ENCODE data around the gene CAST. TPM values are rescaled to one million over a fixed set of nuclear protein-coding genes. Genes with fewer than 3 reads are reported as not detected.

CAST gene
- total RNA-seq, 1 donor from 2014 or later = 173 TPM

GRCh38 chr5:96642281-96642640 lies 19.9 kb upstream of the CAST start:
- no peak for DNase-seq (ENCODE audit: low spot score)

GRCh38 chr5:96645091-96645490 lies 17.1 kb upstream of the CAST start:
- DNase-seq (ENCODE audit: low spot score) = no peak

GRCh38 chr5:96648023-96648422 lies 14.2 kb upstream of the CAST start:
- no peak for DNase-seq (ENCODE audit: low spot score)

GRCh38 chr5:96648593-96648992 lies 13.6 kb upstream of the CAST start:
- no peak for DNase-seq (ENCODE audit: low spot score)

- DNase-seq (ENCODE audit: low spot score) = peak; percentile 59
Observed at GRCh38 chr5:96649251-96649662, 12.9 kb upstream of the CAST start.

GRCh38 chr5:96649681-96650540 lies 12.3 kb upstream of the CAST start:
- DNase-seq (ENCODE audit: low spot score) = no peak

GRCh38 chr5:96651047-96651446 lies 11.1 kb upstream of the CAST start:
- DNase-seq (ENCODE audit: low spot score) = no peak

- no peak for DNase-seq (ENCODE audit: low spot score)
Observed at GRCh38 chr5:96651948-96652753, 10.0 kb upstream of the CAST start.

- DNase-seq (ENCODE audit: low spot score) = no peak
Observed at GRCh38 chr5:96652769-96653454, 9.3 kb upstream of the CAST start.

GRCh38 chr5:96654209-96654608 lies 8.0 kb upstream of the CAST start:
- DNase-seq (ENCODE audit: low spot score) = no peak

GRCh38 chr5:96655085-96655484 lies 7.1 kb upstream of the CAST start:
- no peak for DNase-seq (ENCODE audit: low spot score)

GRCh38 chr5:96655506-96655905 lies 6.7 kb upstream of the CAST start:
- no peak for DNase-seq (ENCODE audit: low spot score)

GRCh38 chr5:96657068-96657467 lies 5.1 kb upstream of the CAST start:
- peak; percentile 43 for DNase-seq (ENCODE audit: low spot score)

- no peak for DNase-seq (ENCODE audit: low spot score)
Observed at GRCh38 chr5:96658272-96658671, 3.9 kb upstream of the CAST start.

- DNase-seq (ENCODE audit: low spot score) = no peak
Observed at GRCh38 chr5:96659170-96659569, 3.0 kb upstream of the CAST start.

GRCh38 chr5:96660971-96661854 lies 963 bp upstream of the CAST start:
- peak; percentile 33 for DNase-seq (ENCODE audit: low spot score)

GRCh38 chr5:96662725-96663518 lies 746 bp downstream of the CAST start:
- peak; percentile 95 for DNase-seq (ENCODE audit: low spot score)

- no peak for DNase-seq (ENCODE audit: low spot score)
Observed at GRCh38 chr5:96663608-96664007, 1.4 kb downstream of the CAST start.

GRCh38 chr5:96664669-96665068 lies 2.5 kb downstream of the CAST start:
- no peak for DNase-seq (ENCODE audit: low spot score)

- DNase-seq (ENCODE audit: low spot score) = no peak
Observed at GRCh38 chr5:96668725-96669124, 6.5 kb downstream of the CAST start.

- no peak for DNase-seq (ENCODE audit: low spot score)
Observed at GRCh38 chr5:96669909-96670308, 7.7 kb downstream of the CAST start.

All from mucosa of gallbladder (tissue), 1 donor.